ENCODE data around the gene OR6C68.
"Not testable (repeated sequence)": the region's sequence is repeated elsewhere in the genome, so short reads cannot be mapped to it uniquely, and the experiment has no call there.

Gene OR6C68

GRCh38 chr12:55469291-55469690 is 22.9 kb upstream of the OR6C68 start:
- H3K4me3 ChIP-seq (ENCODE audit: low read depth, low read length), result no peak overlapping the region
- in situ Hi-C loops (cut with HindIII; ENCODE audit: low sequenced_read_pairs), result no loop called here
- DNase-seq (ENCODE audit: low read depth), result no peak
- TF ChIP-seq, protein P1, sequence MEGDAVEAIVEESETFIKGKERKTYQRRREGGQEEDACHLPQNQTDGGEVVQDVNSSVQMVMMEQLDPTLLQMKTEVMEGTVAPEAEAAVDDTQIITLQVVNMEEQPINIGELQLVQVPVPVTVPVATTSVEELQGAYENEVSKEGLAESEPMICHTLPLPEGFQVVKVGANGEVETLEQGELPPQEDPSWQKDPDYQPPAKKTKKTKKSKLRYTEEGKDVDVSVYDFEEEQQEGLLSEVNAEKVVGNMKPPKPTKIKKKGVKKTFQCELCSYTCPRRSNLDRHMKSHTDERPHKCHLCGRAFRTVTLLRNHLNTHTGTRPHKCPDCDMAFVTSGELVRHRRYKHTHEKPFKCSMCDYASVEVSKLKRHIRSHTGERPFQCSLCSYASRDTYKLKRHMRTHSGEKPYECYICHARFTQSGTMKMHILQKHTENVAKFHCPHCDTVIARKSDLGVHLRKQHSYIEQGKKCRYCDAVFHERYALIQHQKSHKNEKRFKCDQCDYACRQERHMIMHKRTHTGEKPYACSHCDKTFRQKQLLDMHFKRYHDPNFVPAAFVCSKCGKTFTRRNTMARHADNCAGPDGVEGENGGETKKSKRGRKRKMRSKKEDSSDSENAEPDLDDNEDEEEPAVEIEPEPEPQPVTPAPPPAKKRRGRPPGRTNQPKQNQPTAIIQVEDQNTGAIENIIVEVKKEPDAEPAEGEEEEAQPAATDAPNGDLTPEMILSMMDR (IDR thresholded peaks at IDR 0.05; ENCODE audit: low read depth, low read length, missing control alignments), result no peak

DNA sequence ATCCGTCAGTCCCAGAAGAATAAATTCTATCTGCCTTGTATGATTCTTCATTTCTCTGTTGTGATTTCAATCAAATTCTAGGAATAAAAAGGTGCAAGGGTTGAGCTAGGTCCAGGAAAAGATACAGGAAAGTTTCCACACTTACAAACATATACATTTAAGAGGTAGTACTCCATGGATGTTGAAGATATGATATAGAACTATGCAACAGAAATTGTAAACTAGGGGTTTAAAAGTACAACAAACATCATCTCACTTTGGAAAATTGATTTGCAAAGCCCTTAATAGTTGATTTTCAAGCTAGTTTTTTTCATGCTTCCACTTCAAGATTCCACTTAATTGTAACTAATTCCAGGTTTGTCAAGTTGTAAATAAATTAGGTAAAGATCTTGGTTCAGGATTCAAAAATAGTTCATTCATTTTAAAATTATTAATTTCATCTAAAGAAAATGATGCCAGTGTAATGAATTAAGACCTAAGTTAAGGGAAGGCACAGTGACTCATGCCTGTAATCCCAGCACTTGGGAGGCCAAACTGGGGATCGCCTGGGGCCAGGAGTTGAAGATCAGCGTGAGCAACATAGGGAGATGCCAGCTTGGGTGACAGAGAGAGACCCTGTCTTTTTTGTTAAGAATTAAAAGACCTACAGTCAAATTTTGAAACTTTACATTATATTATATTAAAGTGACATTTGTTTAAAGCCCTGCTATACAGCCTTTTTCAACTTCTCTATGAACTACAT is 21.9 kb upstream of the OR6C68 start, which contains the start of gene OR6C70:
Gene OR6C70 (minus strand): TSS at position 51 of the 742 bp plus-strand sequence. CDS start 0 bp downstream, at position 51.
- DNase-seq (ENCODE audit: low read depth), result no peak
- TF ChIP-seq, protein P1 (IDR thresholded peaks at IDR 0.05; ENCODE audit: low read depth, low read length, missing control alignments), result no peak
- in situ Hi-C loops (cut with HindIII; ENCODE audit: low sequenced_read_pairs), result loop anchor here (5.0 kb wide), 1 partner anchor 93 kb away; no protein-coding TSS in a partner anchor
- H3K4me3 ChIP-seq (ENCODE audit: low read depth, low read length), result no peak within 1 kb of the TSS

GRCh38 chr12:55472264-55472663 is 19.9 kb upstream of the OR6C68 start:
- in situ Hi-C loops (cut with HindIII; ENCODE audit: low sequenced_read_pairs), result loop anchor here (5.0 kb wide), 1 partner anchor 95 kb away; no protein-coding TSS in a partner anchor

GRCh38 chr12:55479136-55479535 is 13.0 kb upstream of the OR6C68 start:
- in situ Hi-C loops (cut with HindIII; ENCODE audit: low sequenced_read_pairs); DNase-seq (ENCODE audit: low read depth); H3K4me3 ChIP-seq (ENCODE audit: low read depth, low read length): not testable (repeated sequence)

More at GRCh38 chr12:55472264-55472663, 19.9 kb upstream of the OR6C68 start:
- H3K4me3 ChIP-seq (ENCODE audit: low read depth, low read length), result no peak overlapping the region
- no peak for DNase-seq (ENCODE audit: low read depth)
- TF ChIP-seq, protein P1 (IDR thresholded peaks at IDR 0.05; ENCODE audit: low read depth, low read length, missing control alignments), result no peak

DNA sequence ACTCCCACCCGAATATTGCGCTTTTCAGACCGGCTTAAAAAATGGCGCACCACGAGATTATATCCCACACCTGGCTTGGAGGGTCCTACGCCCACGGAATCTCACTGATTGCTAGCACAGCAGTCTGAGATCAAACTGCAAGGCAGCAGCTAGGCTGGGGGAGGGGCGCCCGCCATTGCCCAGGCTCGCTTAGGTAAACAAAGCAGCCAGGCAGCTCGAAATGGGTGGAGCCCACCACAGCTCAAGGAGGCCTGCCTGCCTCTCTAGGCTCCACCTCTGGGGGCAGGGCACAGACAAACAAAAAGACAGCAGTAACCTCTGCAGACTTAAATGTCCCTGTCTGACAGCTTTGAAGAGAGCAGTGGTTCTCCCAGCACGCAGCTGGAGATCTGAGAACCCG is 7.9 kb upstream of the OR6C68 start:
- DNase-seq (ENCODE audit: low read depth); H3K4me3 ChIP-seq (ENCODE audit: low read depth, low read length); in situ Hi-C loops (cut with HindIII; ENCODE audit: low sequenced_read_pairs): not testable (repeated sequence)

DNA sequence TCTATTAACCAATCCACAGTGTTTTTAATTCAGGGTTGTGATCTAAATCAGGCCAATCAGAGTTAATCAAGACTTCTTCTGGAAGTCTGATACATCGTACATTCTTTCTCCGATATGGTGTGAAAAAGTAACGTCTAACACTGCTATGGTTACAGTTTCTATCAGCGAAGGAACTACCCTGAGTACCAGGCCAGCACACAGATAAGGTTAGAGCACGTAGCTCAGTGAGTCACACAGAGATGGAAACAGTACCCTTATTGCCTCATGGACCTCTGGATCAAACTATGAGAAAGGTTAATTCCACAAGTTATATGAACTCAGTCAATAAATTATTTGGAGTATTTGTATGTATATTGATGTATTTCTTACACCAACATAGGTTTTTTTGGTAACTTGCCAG is 3.3 kb downstream of the OR6C68 start:
- in situ Hi-C loops (cut with HindIII; ENCODE audit: low sequenced_read_pairs), result no loop called here
- TF ChIP-seq, protein P1 (IDR thresholded peaks at IDR 0.05; ENCODE audit: low read depth, low read length, missing control alignments), result no peak
- no peak overlapping the region for H3K4me3 ChIP-seq (ENCODE audit: low read depth, low read length)
- DNase-seq (ENCODE audit: low read depth), result no peak

DNA sequence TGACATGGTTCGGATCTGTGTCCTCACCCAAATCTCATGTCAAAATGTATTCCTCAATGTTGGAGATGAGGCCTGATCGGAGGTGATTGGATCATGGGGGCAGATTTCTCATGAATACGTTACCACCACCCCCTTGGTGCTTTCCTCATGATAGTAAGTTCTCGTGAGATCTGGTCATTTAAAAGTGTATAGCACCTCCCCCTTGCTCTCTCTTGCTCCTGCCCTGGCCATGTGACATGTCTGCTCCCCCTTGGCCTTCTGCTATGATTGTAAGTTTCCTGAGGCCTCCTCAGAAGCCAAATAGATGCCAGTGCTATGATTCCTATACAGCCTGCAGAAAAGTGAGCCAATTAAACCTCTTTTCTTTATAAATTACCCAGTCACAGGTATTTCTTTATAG is 7.1 kb downstream of the OR6C68 start:
- no peak for DNase-seq (ENCODE audit: low read depth)
- TF ChIP-seq, protein P1 (IDR thresholded peaks at IDR 0.05; ENCODE audit: low read depth, low read length, missing control alignments), result no peak
- H3K4me3 ChIP-seq (ENCODE audit: low read depth, low read length), result no peak overlapping the region
- in situ Hi-C loops (cut with HindIII; ENCODE audit: low sequenced_read_pairs), result no loop called here
